Activated T-cell treated with anti-CD3 and anti-CD28 coated beads for 24 hours (primary cell): ENCODE measurements around the gene SLCO2A1.

Experiments
- DNase-seq: peaks from one replicate; pipeline ENCODE4 v3.0.0-alpha.2; 2020; ENCODE audit warnings: low read depth

The SLCO2A1 gene

GRCh38 chr3:134060561-134061385 is 31.0 kb upstream of the SLCO2A1 start:
- no peak for DNase-seq

GRCh38 chr3:134059671-134060560 is 30.2 kb upstream of the SLCO2A1 start:
- DNase-seq = no peak

GRCh38 chr3:134059035-134059601 is 29.4 kb upstream of the SLCO2A1 start:
- DNase-seq = no peak

GRCh38 chr3:134057654-134058110 is 28.0 kb upstream of the SLCO2A1 start:
- DNase-seq = no peak

GRCh38 chr3:134057006-134057653 is 27.4 kb upstream of the SLCO2A1 start:
- DNase-seq = no peak

GRCh38 chr3:134056464-134056891 is 26.8 kb upstream of the SLCO2A1 start:
- DNase-seq = no peak

GRCh38 chr3:134055661-134056060 is 25.9 kb upstream of the SLCO2A1 start:
- DNase-seq = no peak

- DNase-seq = no peak
Observed at GRCh38 chr3:134054881-134055280, 25.2 kb upstream of the SLCO2A1 start.

GRCh38 chr3:134054231-134054630 is 24.5 kb upstream of the SLCO2A1 start:
- no peak for DNase-seq

- DNase-seq = no peak
Observed at GRCh38 chr3:134052370-134052769, 22.6 kb upstream of the SLCO2A1 start.

- no peak for DNase-seq
Observed at GRCh38 chr3:134049676-134050075, 20.0 kb upstream of the SLCO2A1 start.

- DNase-seq = no peak
Observed at GRCh38 chr3:134048278-134048996, 18.7 kb upstream of the SLCO2A1 start.

GRCh38 chr3:134044459-134044858 is 14.7 kb upstream of the SLCO2A1 start:
- no peak for DNase-seq

- DNase-seq = no peak
Observed at GRCh38 chr3:134040066-134040465, 10.3 kb upstream of the SLCO2A1 start.

- no peak for DNase-seq
Observed at GRCh38 chr3:134039161-134039862, 9.6 kb upstream of the SLCO2A1 start.

GRCh38 chr3:134038716-134039115 is 9.0 kb upstream of the SLCO2A1 start:
- no peak for DNase-seq

GRCh38 chr3:134038071-134038491 is 8.4 kb upstream of the SLCO2A1 start:
- no peak for DNase-seq

GRCh38 chr3:134037168-134037567 is 7.4 kb upstream of the SLCO2A1 start:
- no peak for DNase-seq

- no peak for DNase-seq
Observed at GRCh38 chr3:134036291-134036690, 6.6 kb upstream of the SLCO2A1 start.

GRCh38 chr3:134035836-134036235 is 6.1 kb upstream of the SLCO2A1 start:
- no peak for DNase-seq
